B cell (primary cell): Measurements from ENCODE around the gene SAMD1.

Experiments used
- EZH2 ChIP-seq: IDR thresholded peaks from 2 replicates; pipeline ENCODE4 v1.6.1; 2012; ENCODE audit warnings: borderline replicate concordance, low read depth, mild to moderate bottlenecking, moderate library complexity, low read length; ENCODE audit not compliant: insufficient read depth, poor library complexity, severe bottlenecking
- TF ChIP-seq, protein P1 (sequence below): fragments of 200-600 bp; IDR thresholded peaks from one replicate; pipeline ENCODE4 v1.8.0; 2022; ENCODE audit warnings: antibody characterized with exemption, mild to moderate bottlenecking

DNA sequence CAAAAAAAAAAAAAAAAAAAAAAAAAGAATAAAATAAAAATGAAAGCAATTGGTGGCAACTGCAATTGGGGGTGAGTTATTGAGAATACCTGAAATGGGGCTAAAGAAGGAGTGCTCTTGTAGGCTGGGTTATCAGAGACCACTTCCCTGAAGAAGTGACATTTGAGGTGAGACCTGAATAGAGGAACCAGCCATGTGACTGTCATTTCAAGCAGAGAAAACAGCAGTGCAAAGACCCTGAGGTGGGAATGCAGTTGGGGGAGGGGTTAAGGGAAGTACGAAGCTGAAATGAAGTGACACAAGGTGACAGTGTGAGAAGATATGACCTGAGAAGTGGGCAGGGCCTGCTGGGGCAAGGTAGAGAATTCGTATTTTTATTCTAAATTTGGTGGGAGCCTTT lies 24.4 kb downstream of the SAMD1 start:
- TF ChIP-seq, protein P1, sequence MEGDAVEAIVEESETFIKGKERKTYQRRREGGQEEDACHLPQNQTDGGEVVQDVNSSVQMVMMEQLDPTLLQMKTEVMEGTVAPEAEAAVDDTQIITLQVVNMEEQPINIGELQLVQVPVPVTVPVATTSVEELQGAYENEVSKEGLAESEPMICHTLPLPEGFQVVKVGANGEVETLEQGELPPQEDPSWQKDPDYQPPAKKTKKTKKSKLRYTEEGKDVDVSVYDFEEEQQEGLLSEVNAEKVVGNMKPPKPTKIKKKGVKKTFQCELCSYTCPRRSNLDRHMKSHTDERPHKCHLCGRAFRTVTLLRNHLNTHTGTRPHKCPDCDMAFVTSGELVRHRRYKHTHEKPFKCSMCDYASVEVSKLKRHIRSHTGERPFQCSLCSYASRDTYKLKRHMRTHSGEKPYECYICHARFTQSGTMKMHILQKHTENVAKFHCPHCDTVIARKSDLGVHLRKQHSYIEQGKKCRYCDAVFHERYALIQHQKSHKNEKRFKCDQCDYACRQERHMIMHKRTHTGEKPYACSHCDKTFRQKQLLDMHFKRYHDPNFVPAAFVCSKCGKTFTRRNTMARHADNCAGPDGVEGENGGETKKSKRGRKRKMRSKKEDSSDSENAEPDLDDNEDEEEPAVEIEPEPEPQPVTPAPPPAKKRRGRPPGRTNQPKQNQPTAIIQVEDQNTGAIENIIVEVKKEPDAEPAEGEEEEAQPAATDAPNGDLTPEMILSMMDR = no peak
- TF ChIP-seq EZH2 = no peak
